Measurements from ENCODE around the gene KIRREL3.

- TF ChIP-seq CBX2 (IDR thresholded peaks at IDR 0.05; ENCODE audit: borderline replicate concordance, low read depth), result no peak
- no peak for TF ChIP-seq POLR2A (IDR thresholded peaks at IDR 0.05; ENCODE audit: low read length)
- TF ChIP-seq CTCF (IDR thresholded peaks at IDR 0.05), result no peak
- no peak for TF ChIP-seq MAFK (IDR thresholded peaks at IDR 0.05; ENCODE audit: partially characterized antibody)
- no peak for TF ChIP-seq NR3C1 (IDR thresholded peaks at IDR 0.05)
- no peak for TF ChIP-seq CEBPB (IDR thresholded peaks at IDR 0.05)
- TF ChIP-seq HOXA7 (CRISPR knock-in tag; IDR thresholded peaks at IDR 0.05), result no peak
- TF ChIP-seq POLR2AphosphoS2 (conservative IDR thresholded peaks at IDR 0.05; ENCODE audit: low read length), result no peak
- no peak for TF ChIP-seq KDM1A (IDR thresholded peaks at IDR 0.05; ENCODE audit: low read depth)
Observed at GRCh38 chr11:126506789-126507188, 493.8 kb downstream of the KIRREL3 start.

Measured in A549 (cell line).